GM19467 (cell line): ENCODE measurements around the gene SLC39A5.
"Not testable (repeated sequence)": the region's sequence is repeated elsewhere in the genome, so short reads cannot be mapped to it uniquely, and the experiment has no call there.

ENCODE experiments used
- ATAC-seq: cut with Tn5 transposase; IDR thresholded peaks from one replicate; pipeline ENCODE4 v1.9.1; 2021; ENCODE audit warnings: mild to moderate bottlenecking, moderate library complexity; ENCODE audit not compliant: unreplicated experiment

Gene SLC39A5

GRCh38 chr12:56272468-56272867 is 42.6 kb downstream of the SLC39A5 start:
- ATAC-seq: not testable (repeated sequence)

GRCh38 chr12:56274299-56274698 is 44.4 kb downstream of the SLC39A5 start:
- ATAC-seq: no peak

- ATAC-seq: no peak
These were observed 49.1 kb downstream of the SLC39A5 start for GRCh38 chr12:56278905-56279304.

- no peak for ATAC-seq
These were observed 51.0 kb downstream of the SLC39A5 start for GRCh38 chr12:56280849-56281248.

GRCh38 chr12:56282030-56282429 is 52.2 kb downstream of the SLC39A5 start:
- ATAC-seq: no peak

GRCh38 chr12:56282579-56282978 is 52.7 kb downstream of the SLC39A5 start:
- no peak for ATAC-seq

GRCh38 chr12:56284263-56284662 is 54.4 kb downstream of the SLC39A5 start:
- not testable (repeated sequence) for ATAC-seq

- no peak for ATAC-seq
These were observed 56.4 kb downstream of the SLC39A5 start for GRCh38 chr12:56286044-56286830.
